ENCODE results near the gene BAG5.

DNA sequence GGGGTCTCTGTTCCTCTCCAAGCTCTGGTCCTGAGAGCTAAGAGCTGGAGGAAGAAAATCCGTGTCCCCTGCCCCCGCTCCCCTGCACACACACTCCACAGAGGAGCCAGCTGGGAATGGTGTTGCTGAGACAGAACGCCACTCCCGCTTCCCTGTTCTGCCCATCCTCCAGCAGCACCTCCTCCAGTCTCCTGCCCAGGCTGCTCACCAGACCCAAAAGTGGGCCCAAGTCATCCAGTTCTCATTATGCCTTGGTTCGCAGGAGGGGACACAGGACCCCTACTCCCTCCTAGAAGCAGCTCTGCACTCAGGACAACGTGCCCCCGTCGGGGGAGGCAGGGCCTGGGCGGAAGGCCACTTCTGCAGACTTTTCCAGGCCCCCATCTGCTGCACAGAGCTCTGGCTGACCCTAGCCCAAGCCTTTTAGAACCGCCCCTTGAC is 34.3 kb downstream of the BAG5 start:
- TF ChIP-seq, protein P1, sequence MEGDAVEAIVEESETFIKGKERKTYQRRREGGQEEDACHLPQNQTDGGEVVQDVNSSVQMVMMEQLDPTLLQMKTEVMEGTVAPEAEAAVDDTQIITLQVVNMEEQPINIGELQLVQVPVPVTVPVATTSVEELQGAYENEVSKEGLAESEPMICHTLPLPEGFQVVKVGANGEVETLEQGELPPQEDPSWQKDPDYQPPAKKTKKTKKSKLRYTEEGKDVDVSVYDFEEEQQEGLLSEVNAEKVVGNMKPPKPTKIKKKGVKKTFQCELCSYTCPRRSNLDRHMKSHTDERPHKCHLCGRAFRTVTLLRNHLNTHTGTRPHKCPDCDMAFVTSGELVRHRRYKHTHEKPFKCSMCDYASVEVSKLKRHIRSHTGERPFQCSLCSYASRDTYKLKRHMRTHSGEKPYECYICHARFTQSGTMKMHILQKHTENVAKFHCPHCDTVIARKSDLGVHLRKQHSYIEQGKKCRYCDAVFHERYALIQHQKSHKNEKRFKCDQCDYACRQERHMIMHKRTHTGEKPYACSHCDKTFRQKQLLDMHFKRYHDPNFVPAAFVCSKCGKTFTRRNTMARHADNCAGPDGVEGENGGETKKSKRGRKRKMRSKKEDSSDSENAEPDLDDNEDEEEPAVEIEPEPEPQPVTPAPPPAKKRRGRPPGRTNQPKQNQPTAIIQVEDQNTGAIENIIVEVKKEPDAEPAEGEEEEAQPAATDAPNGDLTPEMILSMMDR (IDR thresholded peaks at IDR 0.05), result no peak
- no peak for TF ChIP-seq ZFX (IDR thresholded peaks at IDR 0.05; ENCODE audit: borderline replicate concordance)
